Measurements from ENCODE around the gene BLTP2.
"Not testable (repeated sequence)": the region's sequence is repeated elsewhere in the genome, so short reads cannot be mapped to it uniquely, and the experiment has no call there.

The BLTP2 gene

GRCh38 chr17:28616281-28616680 is 28.7 kb downstream of the BLTP2 start:
- DNase-seq (ENCODE audit: low read depth): no peak
- no peak for TF ChIP-seq CTCF (conservative IDR thresholded peaks at IDR 0.05; ENCODE audit: control insufficient read depth, insufficient read depth, low read depth, low read length)
- no peak overlapping the region for H3K4me3 ChIP-seq (ENCODE audit: control insufficient read depth, low read depth, low read length)

- H3K4me3 ChIP-seq (ENCODE audit: control insufficient read depth, low read depth, low read length): no peak overlapping the region
- no peak for TF ChIP-seq CTCF (conservative IDR thresholded peaks at IDR 0.05; ENCODE audit: control insufficient read depth, insufficient read depth, low read depth, low read length)
- DNase-seq (ENCODE audit: low read depth): no peak
Measured at GRCh38 chr17:28615260-28615940, 29.6 kb downstream of the BLTP2 start.

- TF ChIP-seq CTCF (conservative IDR thresholded peaks at IDR 0.05; ENCODE audit: control insufficient read depth, insufficient read depth, low read depth, low read length): no peak
- H3K4me3 ChIP-seq (ENCODE audit: control insufficient read depth, low read depth, low read length): no peak within 1 kb of the TSS
- peak; percentile 30 for DNase-seq (ENCODE audit: low read depth)
Measured at GRCh38 chr17:28613931-28614381, 31.0 kb downstream of the BLTP2 start, which contains the start of gene RSKR. Gene RSKR (minus strand): TSS chr17:28614185. CDS start chr17:28614161, 24 bp downstream.

DNA sequence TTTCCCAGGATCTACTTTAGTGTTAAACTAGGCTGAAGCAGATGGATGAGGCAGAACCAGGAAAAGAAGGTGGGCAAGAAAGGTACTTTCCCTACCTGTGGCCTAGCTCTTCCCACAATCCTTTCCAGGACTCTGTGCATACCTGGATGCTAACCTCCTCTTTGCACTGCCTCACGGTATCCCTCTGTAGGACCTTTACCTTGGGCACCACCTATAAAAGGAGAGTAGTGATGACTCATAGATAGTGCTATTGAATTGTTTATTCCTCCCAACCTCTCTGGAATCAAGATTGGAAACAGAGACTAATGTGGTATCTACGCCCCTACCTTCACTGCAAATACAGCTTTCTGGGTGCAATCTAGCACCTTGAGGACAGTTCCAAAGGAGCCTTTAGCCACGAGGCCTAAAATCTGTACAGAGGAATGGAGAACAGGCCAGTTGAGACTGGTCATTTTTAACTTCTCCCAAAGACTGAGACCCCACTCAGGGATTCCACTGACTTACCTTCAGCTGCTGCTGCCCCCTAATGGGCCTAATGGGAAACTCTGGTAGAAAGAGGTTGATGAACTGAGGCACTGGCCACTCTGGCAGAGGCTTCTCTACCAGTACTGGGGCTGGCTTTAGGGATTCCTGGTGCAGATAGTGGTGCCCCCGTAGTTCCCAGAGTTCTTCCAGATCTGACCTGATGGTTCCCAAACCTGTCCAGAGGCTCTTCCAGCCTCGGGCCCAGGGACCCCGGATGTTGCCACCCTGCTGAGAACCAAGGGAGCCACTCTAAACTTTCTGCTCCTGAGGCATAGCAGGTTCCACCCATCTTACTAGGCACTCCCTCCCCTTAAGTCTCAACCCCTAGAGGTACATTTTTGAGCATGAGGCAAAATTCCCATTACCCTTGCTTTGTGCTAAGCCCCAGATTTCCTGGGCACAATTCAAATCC is 31.8 kb downstream of the BLTP2 start:
- no peak overlapping the region for H3K4me3 ChIP-seq (ENCODE audit: control insufficient read depth, low read depth, low read length)
- TF ChIP-seq CTCF (conservative IDR thresholded peaks at IDR 0.05; ENCODE audit: control insufficient read depth, insufficient read depth, low read depth, low read length): peak; percentile 69
- DNase-seq (ENCODE audit: low read depth): peak; percentile 30

DNA sequence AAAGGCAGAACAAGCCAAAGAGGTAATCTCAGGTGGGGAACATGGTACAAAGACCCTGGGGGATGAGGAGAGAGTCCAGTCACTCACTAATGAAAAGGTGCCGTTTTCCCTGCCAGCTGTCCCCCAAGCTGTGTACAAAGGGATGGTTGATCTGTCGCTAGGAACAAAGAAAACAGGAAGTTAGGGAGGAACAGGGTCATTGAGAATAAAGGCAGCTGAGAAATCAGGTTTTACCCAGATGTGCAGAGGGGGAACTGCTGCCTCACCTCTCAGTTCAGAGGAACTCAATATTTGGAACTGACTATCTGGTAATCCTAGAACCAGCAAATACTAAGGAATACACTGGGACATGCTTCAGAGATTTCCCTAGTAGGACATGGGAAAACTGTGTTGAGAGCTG is 32.4 kb downstream of the BLTP2 start:
- H3K4me3 ChIP-seq (ENCODE audit: control insufficient read depth, low read depth, low read length): no peak overlapping the region
- no peak for TF ChIP-seq CTCF (conservative IDR thresholded peaks at IDR 0.05; ENCODE audit: control insufficient read depth, insufficient read depth, low read depth, low read length)
- no peak for DNase-seq (ENCODE audit: low read depth)

- no peak for DNase-seq (ENCODE audit: low read depth)
- no peak overlapping the region for H3K4me3 ChIP-seq (ENCODE audit: control insufficient read depth, low read depth, low read length)
- TF ChIP-seq CTCF (conservative IDR thresholded peaks at IDR 0.05; ENCODE audit: control insufficient read depth, insufficient read depth, low read depth, low read length): no peak
Measured at GRCh38 chr17:28610376-28610775, 34.6 kb downstream of the BLTP2 start.

- not testable (repeated sequence) for DNase-seq (ENCODE audit: low read depth); H3K4me3 ChIP-seq (ENCODE audit: control insufficient read depth, low read depth, low read length)
Measured at GRCh38 chr17:28604031-28604430, 40.9 kb downstream of the BLTP2 start.
